ENCODE measurements around the gene GNG7.
"Not testable (repeated sequence)": the region's sequence is repeated elsewhere in the genome, so short reads cannot be mapped to it uniquely, and the experiment has no call there.

GNG7 gene

DNA sequence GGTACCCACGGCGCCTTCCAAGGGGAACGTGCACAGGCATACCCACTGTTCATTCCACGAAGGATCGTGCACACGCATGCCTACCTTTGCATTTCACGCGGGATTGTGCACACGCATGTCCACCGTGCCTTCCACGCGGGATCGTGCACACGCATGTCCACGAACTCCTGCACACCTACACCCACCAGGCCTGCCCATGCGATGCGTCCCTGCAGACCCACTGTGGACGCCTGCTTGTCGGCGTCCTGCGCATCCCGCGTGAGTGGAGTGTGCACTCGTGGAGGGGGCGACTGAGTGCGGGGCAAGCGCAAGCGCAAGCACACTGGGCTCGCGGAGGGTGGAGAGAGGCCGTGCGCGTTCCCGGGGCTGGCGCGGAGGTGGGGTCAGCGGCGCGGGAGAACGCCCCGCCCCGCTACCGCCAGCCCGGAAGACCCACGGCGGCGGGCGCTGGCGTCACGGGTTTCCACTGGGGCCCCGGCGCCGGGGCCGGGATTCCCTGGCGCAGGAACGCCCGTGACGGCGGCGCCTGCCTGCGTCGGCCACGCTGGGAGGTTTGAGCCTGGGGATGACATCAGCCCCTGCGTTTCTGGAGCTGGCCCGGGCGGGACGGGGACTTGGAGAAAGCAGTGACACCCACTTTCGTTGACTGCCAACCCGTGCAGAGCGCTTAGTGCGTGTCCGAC is 207.9 kb downstream of the GNG7 start:
- Histone ChIP-seq H3K4me3 (ENCODE audit: low read length) (peak overlapping the region; percentile 74), H3K4me1 (ENCODE audit: control insufficient read depth, insufficient read depth, low read length) (peaks cover 38% of the 10 kb centered on the region), H3K9me3 (ENCODE audit: control insufficient read depth, low read length) (no peaks in the 10 kb centered on the region), H3K27me3 (ENCODE audit: control insufficient read depth, insufficient read depth, low read length) (no peaks in the 10 kb centered on the region), H3K9ac (ENCODE audit: low read length) (peak overlapping the region; percentile 85), H3K36me3 (ENCODE audit: control insufficient read depth, insufficient read depth, low read length) (no peaks in the 10 kb centered on the region)

DNA sequence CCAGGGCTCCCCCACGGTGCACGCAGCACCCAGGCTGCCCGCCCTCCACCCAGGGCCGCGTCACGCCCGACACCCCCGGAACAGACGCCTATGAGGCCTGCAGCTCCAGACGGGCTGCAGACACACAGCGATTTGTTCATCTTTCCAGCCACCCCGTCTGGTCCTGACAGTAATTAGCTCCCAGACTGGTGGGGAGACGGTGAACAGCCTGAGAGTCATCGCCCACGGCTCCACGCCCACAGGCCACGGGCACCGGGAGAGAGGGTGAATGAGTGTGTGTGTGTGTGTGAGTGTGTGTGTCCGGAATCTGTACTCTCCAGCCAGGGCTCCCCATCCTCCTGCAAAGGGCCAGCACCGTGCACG is 208.4 kb downstream of the GNG7 start:
- H3K9ac ChIP-seq (ENCODE audit: low read length): peak overlapping the region; percentile 85
- peak overlapping the region; percentile 11 for H3K4me3 ChIP-seq (ENCODE audit: low read length)
- H3K27me3 ChIP-seq (ENCODE audit: control insufficient read depth, insufficient read depth, low read length): no peaks in the 10 kb centered on the region
- peaks cover 41% of the 10 kb centered on the region for H3K4me1 ChIP-seq (ENCODE audit: control insufficient read depth, insufficient read depth, low read length)
- H3K36me3 ChIP-seq (ENCODE audit: control insufficient read depth, insufficient read depth, low read length): no peaks in the 10 kb centered on the region
- H3K9me3 ChIP-seq (ENCODE audit: control insufficient read depth, low read length): no peaks in the 10 kb centered on the region

DNA sequence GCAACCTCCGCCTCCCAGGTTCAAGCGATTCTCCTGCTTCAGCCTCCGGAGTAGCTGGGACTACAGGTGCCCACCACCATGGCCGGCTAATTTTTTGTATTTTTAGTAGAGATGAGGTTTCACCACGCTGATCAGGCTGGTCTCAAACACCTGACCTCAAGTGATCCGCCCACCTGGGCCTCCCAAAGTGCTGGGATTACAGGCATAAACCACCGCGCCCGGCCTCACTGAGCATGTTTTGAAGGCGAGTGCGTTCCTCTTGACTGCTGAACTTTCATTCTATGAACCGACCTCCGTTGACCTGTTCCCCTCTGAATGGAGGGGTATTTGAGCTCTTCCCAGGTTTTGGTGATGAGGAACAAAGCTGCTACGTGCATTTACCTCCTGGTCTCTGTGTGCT is 209.0 kb downstream of the GNG7 start:
- H3K9me3 ChIP-seq (ENCODE audit: control insufficient read depth, low read length); H3K9ac ChIP-seq (ENCODE audit: low read length); H3K27me3 ChIP-seq (ENCODE audit: control insufficient read depth, insufficient read depth, low read length); H3K36me3 ChIP-seq (ENCODE audit: control insufficient read depth, insufficient read depth, low read length); H3K4me3 ChIP-seq (ENCODE audit: low read length): not testable (repeated sequence)
- H3K4me1 ChIP-seq (ENCODE audit: control insufficient read depth, insufficient read depth, low read length): peaks cover 44% of the 10 kb centered on the region

DNA sequence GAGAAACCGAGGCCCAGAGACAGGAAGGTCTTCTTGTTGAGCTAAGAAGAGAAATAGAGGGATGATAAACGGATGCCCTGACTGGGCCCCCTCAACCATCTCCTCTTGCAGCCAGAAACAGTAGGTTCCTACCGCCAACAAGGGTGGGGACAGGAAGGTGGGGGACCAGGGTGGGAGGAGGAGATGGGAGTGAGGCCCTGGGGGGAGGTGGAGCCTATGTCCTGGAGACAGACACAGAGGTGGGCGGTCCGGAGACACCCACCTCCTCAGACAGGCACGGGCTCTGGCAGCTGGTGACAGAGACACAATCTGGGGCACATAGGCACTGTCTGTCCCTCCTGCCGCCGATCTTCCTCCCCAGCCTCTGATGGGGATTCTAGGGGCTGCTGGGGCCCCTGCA is 209.6 kb downstream of the GNG7 start:
- no peaks in the 10 kb centered on the region for H3K36me3 ChIP-seq (ENCODE audit: control insufficient read depth, insufficient read depth, low read length)
- H3K4me3 ChIP-seq (ENCODE audit: low read length): no peak overlapping the region
- H3K9me3 ChIP-seq (ENCODE audit: control insufficient read depth, low read length): no peaks in the 10 kb centered on the region
- no peaks in the 10 kb centered on the region for H3K27me3 ChIP-seq (ENCODE audit: control insufficient read depth, insufficient read depth, low read length)
- H3K9ac ChIP-seq (ENCODE audit: low read length): no peak overlapping the region
- H3K4me1 ChIP-seq (ENCODE audit: control insufficient read depth, insufficient read depth, low read length): peaks cover 45% of the 10 kb centered on the region

DNA sequence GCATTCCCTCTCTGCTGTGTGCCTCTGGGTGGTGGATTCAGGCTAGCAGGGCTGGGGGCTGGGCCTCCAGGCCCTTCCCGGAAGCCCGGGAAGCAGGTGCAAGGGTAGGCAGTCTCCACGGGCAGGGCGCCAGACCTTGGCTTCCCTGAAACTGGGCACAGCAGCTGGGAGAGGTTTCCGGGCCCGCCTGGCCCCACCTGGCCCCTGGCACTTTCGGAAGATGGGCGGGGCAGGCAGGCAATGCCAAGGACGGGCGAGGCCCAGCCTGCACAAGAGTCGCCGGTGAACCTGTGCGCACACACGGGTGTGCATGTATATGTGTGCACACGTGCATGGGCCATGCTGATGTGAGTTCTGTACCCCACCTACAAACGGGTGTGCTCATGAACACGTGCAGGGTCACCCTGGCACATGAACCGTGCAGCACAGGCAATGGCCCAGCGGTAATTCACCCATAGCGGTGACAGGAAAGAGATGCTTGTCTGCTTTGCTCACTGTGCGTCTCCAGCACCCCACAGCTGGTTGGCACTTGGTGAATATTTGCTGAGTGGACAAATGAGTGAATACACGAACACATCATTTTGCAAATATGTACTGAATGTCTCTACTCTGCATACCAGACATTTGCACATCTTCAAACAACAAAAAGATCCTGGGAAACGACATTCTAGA is 211.2 kb downstream of the GNG7 start:
- Histone ChIP-seq H3K36me3 (ENCODE audit: control insufficient read depth, insufficient read depth, low read length) (no peaks in the 10 kb centered on the region), H3K9me3 (ENCODE audit: control insufficient read depth, low read length) (no peaks in the 10 kb centered on the region), H3K4me3 (ENCODE audit: low read length) (no peak overlapping the region), H3K4me1 (ENCODE audit: control insufficient read depth, insufficient read depth, low read length) (peaks cover 47% of the 10 kb centered on the region), H3K9ac (ENCODE audit: low read length) (no peak overlapping the region), H3K27me3 (ENCODE audit: control insufficient read depth, insufficient read depth, low read length) (no peaks in the 10 kb centered on the region)

DNA sequence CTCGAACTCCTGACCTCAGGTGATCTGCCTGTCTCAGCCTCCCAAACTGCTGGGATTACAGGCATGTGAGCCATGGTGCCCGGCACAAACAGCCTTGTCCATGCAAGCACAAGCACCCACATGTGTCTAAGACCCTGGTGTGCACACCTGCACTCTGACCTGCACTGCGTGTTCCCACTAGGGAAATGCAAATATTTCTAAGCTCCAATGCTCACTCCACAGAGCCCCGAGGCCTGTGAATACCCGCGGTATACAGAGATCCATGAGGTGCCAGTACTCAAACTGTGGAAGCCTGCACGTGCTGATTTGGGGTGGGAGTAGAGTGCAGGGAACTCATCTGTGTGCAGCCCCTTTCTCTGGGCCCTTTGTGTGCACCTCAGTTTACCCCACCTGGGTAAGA is 211.8 kb downstream of the GNG7 start:
- Histone ChIP-seq H3K9ac (ENCODE audit: low read length) (no peak overlapping the region), H3K4me3 (ENCODE audit: low read length) (no peak overlapping the region), H3K9me3 (ENCODE audit: control insufficient read depth, low read length) (no peaks in the 10 kb centered on the region), H3K27me3 (ENCODE audit: control insufficient read depth, insufficient read depth, low read length) (no peaks in the 10 kb centered on the region), H3K36me3 (ENCODE audit: control insufficient read depth, insufficient read depth, low read length) (no peaks in the 10 kb centered on the region), H3K4me1 (ENCODE audit: control insufficient read depth, insufficient read depth, low read length) (peaks cover 41% of the 10 kb centered on the region)

DNA sequence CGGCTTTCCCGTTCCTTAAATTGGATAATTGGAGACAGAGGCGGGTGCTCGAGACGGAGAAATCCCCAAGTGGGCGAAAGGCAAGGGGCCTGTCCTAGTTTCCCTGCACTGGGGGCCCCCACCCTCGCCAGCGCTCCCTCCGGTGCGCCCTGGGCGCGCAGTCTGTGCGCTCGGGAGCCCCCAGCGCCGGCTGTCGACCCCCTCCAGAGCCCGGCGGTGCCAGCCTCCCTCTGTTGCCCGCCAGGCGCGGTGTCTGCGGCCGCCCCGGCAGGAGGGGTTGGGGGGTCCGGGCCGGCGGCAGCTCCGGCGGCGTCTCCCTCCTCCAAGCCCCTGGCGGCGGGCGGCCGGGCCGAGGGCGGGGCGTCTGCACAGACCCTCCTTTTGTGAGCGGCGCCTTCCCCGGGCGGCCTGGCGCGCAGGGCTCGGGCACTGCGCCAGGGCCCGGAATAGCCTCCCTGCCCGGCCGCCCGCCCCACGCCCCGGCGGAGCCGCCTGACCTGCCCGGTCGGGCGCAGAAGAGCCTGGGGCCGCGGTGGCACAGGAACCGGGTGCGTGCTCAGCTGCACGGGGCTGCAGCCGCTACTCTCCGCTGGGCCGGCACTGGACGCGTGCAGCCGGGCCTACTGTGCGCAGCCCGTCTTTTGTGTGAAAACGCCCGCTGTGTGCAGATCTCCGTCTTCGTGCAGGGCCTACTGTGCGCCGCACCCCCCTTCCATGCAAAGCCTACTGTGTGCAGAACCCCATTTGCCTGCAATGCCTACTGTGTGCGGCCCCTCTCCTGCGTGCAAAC is 213.4 kb downstream of the GNG7 start:
- peaks cover 32% of the 10 kb centered on the region for H3K4me1 ChIP-seq (ENCODE audit: control insufficient read depth, insufficient read depth, low read length)
- H3K4me3 ChIP-seq (ENCODE audit: low read length): no peak overlapping the region
- no peaks in the 10 kb centered on the region for H3K36me3 ChIP-seq (ENCODE audit: control insufficient read depth, insufficient read depth, low read length)
- no peaks in the 10 kb centered on the region for H3K9me3 ChIP-seq (ENCODE audit: control insufficient read depth, low read length)
- peak overlapping the region; percentile 62 for H3K9ac ChIP-seq (ENCODE audit: low read length)
- no peaks in the 10 kb centered on the region for H3K27me3 ChIP-seq (ENCODE audit: control insufficient read depth, insufficient read depth, low read length)

DNA sequence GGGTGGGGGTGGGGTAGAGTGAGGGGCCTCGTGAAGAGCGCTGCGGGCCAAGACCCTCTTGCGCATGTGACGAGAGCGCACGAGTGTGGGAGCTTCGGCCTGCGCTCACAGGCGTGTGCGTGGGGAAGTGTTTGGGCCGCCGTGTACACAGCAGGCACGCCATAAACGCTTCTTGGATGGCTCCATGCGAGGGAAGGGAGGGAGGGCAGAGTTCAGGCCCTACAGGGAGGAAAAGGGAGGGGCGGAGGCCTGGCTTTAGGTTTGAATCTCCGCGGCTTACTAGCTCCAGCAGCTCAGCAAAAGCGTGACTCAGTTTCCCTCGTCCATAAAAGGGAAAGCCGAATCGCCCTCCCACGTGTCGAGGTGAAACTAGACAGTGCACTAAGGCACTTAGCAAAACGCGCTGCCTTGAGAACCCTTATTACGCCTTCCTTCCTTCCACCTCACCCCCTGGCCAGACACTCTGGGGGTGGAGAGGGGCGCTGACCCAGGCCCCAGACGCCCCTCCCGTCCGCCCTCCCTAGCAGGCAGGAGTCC is 214.0 kb downstream of the GNG7 start:
- H3K9me3 ChIP-seq (ENCODE audit: control insufficient read depth, low read length): no peaks in the 10 kb centered on the region
- H3K9ac ChIP-seq (ENCODE audit: low read length): peak overlapping the region; percentile 62
- H3K27me3 ChIP-seq (ENCODE audit: control insufficient read depth, insufficient read depth, low read length): no peaks in the 10 kb centered on the region
- peaks cover 32% of the 10 kb centered on the region for H3K4me1 ChIP-seq (ENCODE audit: control insufficient read depth, insufficient read depth, low read length)
- H3K36me3 ChIP-seq (ENCODE audit: control insufficient read depth, insufficient read depth, low read length): no peaks in the 10 kb centered on the region
- no peak overlapping the region for H3K4me3 ChIP-seq (ENCODE audit: low read length)

DNA sequence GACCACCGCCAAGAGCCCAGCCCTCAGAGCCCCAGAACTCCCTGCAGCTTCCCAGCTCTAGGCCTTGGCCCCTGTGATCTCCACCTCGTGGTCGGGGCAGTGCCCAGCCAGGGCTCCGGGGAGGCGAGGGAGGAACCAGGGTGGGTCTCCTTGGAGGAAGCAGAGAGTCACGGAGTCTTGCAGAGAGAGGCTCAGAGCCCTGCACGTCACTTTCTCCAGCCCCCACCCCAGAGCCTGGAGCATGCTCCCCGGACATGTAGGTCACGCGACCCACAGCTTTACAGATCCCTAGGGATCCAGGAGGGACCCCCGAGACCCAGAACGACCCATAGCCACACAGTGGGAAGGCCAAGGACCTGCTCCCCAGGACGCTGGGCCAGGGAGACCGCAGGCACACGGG is 214.7 kb downstream of the GNG7 start:
- Histone ChIP-seq H3K9me3 (ENCODE audit: control insufficient read depth, low read length) (no peaks in the 10 kb centered on the region), H3K4me3 (ENCODE audit: low read length) (no peak overlapping the region), H3K9ac (ENCODE audit: low read length) (no peak overlapping the region), H3K36me3 (ENCODE audit: control insufficient read depth, insufficient read depth, low read length) (no peaks in the 10 kb centered on the region), H3K27me3 (ENCODE audit: control insufficient read depth, insufficient read depth, low read length) (no peaks in the 10 kb centered on the region), H3K4me1 (ENCODE audit: control insufficient read depth, insufficient read depth, low read length) (peaks cover 32% of the 10 kb centered on the region)

DNA sequence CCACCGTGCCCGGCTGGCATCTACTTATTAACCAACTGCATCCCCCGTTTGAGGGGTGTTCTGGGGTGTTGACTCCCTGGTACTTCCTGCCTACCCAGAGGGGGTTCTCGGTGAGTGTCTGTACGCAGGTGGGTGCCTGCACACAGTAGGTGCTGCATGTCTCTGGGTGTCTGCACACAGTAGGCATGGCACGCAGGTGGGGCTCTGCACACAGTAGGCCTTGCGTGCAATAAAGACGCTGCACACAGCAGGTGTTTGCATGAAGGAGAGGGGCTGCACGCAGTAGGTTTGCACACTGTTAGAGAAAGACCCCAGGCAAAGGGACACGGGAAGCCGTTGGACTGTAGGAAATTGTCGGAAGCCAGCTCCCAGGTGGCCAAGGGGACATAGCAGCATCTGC is 215.4 kb downstream of the GNG7 start:
- no peaks in the 10 kb centered on the region for H3K27me3 ChIP-seq (ENCODE audit: control insufficient read depth, insufficient read depth, low read length)
- H3K4me1 ChIP-seq (ENCODE audit: control insufficient read depth, insufficient read depth, low read length): peaks cover 32% of the 10 kb centered on the region
- H3K4me3 ChIP-seq (ENCODE audit: low read length): no peak overlapping the region
- no peaks in the 10 kb centered on the region for H3K36me3 ChIP-seq (ENCODE audit: control insufficient read depth, insufficient read depth, low read length)
- H3K9me3 ChIP-seq (ENCODE audit: control insufficient read depth, low read length): no peaks in the 10 kb centered on the region
- no peak overlapping the region for H3K9ac ChIP-seq (ENCODE audit: low read length)

DNA sequence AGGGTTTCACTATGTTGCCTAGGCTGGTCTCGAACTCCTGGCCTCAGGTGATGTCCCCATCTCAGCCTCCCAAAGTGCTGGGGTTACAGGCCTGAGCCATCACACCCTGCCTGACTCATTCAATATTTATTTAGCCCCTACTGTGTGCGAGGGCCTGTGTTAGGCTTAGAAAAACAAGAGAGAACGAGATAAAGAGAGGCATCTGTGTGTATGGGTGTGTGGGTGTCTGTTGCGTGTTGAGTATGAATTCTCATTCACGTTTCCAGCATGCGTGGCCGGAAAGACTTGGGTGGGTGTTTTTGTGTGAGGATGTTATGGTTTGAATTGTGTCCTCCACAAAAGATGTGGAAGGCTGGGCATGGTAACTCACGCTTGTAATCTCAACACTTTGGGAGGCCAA is 217.1 kb downstream of the GNG7 start:
- Histone ChIP-seq H3K27me3 (ENCODE audit: control insufficient read depth, insufficient read depth, low read length) (no peaks in the 10 kb centered on the region), H3K4me3 (ENCODE audit: low read length) (no peak overlapping the region), H3K9me3 (ENCODE audit: control insufficient read depth, low read length) (no peaks in the 10 kb centered on the region), H3K9ac (ENCODE audit: low read length) (no peak overlapping the region), H3K4me1 (ENCODE audit: control insufficient read depth, insufficient read depth, low read length) (peaks cover 19% of the 10 kb centered on the region), H3K36me3 (ENCODE audit: control insufficient read depth, insufficient read depth, low read length) (no peaks in the 10 kb centered on the region)
